Activated T-cell treated with anti-CD3 and anti-CD28 coated beads, Interleukin-2, amount 50 U/mL, for 1 hour (primary cell): ENCODE results near the gene ABCB9.

Experiments
- DNase-seq: peaks from one replicate; pipeline ENCODE4 v3.0.0-alpha.2; 2020

The ABCB9 gene

GRCh38 chr12:122994140-122994675, 27.9 kb upstream of the ABCB9 start:
- DNase-seq = no peak

GRCh38 chr12:122992386-122992785, 26.1 kb upstream of the ABCB9 start:
- DNase-seq = no peak

GRCh38 chr12:122991623-122992275, 25.5 kb upstream of the ABCB9 start:
- no peak for DNase-seq

GRCh38 chr12:122990961-122991622, 24.8 kb upstream of the ABCB9 start:
- no peak for DNase-seq

- DNase-seq = no peak
These were observed 24.3 kb upstream of the ABCB9 start for GRCh38 chr12:122990561-122990960.

- no peak for DNase-seq
These were observed 23.7 kb upstream of the ABCB9 start for GRCh38 chr12:122989874-122990419.

GRCh38 chr12:122989225-122989839, 23.1 kb upstream of the ABCB9 start:
- no peak for DNase-seq

- DNase-seq = no peak
These were observed 22.4 kb upstream of the ABCB9 start for GRCh38 chr12:122988612-122989212.

- no peak for DNase-seq
These were observed 21.8 kb upstream of the ABCB9 start for GRCh38 chr12:122988036-122988435.

GRCh38 chr12:122987086-122987951, 21.1 kb upstream of the ABCB9 start:
- DNase-seq = no peak

- no peak for DNase-seq
These were observed 20.1 kb upstream of the ABCB9 start for GRCh38 chr12:122986258-122986871.

GRCh38 chr12:122985338-122986257, 19.3 kb upstream of the ABCB9 start:
- no peak for DNase-seq

GRCh38 chr12:122984612-122985337, 18.5 kb upstream of the ABCB9 start:
- no peak for DNase-seq

- no peak for DNase-seq
These were observed 17.7 kb upstream of the ABCB9 start for GRCh38 chr12:122983789-122984515.

- DNase-seq = no peak
These were observed 16.9 kb upstream of the ABCB9 start for GRCh38 chr12:122982963-122983788.

GRCh38 chr12:122982477-122982815, 16.2 kb upstream of the ABCB9 start:
- no peak for DNase-seq

- DNase-seq = no peak
These were observed 15.6 kb upstream of the ABCB9 start for GRCh38 chr12:122981587-122982476.
